HG02763 (cell line): Measurements from ENCODE around the gene PSD2.
A peak's percentile ranks its signal among the peaks of the same experiment; 100 is the strongest.

ENCODE experiments used
- ATAC-seq: cut with Tn5 transposase; IDR thresholded peaks from one replicate; pipeline ENCODE4 v1.9.1; 2021; ENCODE audit warnings: mild to moderate bottlenecking, moderate library complexity; ENCODE audit not compliant: unreplicated experiment

Gene PSD2

DNA sequence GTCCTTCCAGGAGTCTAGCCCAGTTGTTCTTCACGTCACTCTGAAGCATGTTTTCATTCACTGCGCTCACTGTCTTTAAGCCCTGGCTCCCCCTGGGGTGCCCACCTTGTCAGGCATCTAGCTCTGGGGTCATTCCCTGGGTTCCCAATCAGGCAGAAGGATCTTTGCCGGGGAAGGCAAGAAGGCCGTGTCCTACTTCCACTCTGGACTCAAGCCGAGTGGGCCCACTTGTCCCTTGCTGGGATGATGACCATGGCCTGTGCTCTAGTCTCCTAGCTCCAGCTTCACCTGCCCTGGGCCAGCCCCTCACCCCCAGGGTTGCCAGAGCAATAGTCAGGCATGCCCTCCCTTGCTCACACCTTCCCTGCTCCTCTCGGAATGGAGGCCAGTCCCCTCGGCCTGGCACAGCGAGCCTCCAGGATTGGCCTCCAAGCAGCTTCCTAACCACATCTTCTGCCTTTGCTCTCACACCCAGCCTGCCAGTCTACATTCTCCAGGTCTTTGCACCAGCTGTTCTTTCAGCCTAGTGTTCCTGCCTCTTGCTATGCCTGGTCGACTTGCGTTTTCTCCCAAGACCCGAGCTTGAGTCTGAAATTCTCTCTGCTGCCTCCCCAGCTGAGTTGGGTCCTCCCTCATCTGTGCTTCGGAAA, 32.2 kb upstream of the PSD2 start:
- no peak for ATAC-seq

- ATAC-seq = no peak
Observed at GRCh38 chr5:139763930-139764791, 31.4 kb upstream of the PSD2 start.

GRCh38 chr5:139764886-139765408, 30.7 kb upstream of the PSD2 start:
- no peak for ATAC-seq

GRCh38 chr5:139765409-139766217, 30.0 kb upstream of the PSD2 start:
- ATAC-seq = peak; percentile 67

- ATAC-seq = no peak
Observed at GRCh38 chr5:139767960-139768359, 27.6 kb upstream of the PSD2 start.

DNA sequence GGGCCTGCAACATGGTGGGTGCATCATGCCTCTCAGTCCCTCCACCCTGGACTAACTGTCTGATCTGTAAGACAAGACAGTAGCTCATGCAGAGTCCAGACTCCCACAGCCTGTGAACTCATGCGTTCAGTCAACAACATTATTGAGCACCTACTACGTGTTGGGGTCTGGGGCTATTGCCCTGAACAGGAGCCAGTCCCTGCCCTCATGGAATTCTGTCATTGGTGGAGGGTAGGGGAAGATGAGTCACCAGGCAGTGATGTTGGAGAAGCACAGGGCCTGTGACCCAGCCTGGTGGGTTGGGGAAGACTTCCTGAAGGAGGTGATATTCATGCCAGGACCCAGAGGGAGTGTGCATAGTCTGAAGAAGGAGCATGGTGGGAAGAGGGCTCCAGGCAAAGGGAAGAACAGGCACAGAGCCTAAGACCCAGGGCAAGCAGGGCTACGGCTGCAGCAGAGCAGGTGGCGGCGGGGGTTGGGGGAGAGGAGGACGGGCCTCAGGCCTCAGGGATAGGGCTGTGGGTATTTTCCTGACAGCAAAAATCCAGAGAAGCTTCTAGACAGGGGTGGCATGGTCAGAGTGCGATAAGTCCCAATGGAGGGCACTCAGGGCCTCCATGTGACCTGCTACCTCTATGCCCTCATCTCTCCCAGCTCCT, 26.7 kb upstream of the PSD2 start:
- ATAC-seq = no peak

GRCh38 chr5:139769477-139769876, 26.1 kb upstream of the PSD2 start:
- no peak for ATAC-seq

DNA sequence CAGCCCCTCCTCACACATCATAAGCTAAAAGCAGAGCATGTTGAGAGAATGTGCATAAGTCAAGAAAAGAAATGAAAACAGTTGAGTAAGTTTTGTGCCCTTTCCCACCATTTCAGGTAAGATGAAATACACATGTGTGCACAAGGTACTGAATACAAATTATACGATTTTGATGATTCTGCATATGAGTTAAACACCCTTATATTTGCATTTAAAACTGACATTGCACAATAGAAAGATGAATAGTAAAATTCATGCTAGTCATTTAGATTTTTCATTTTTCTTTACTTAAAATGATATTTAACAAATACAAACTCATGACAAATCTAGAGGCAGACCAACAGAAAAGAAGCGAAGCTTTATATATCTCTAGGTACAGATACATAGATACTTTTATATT, 24.9 kb upstream of the PSD2 start:
- no peak for ATAC-seq

- no peak for ATAC-seq
Observed at GRCh38 chr5:139772089-139772791, 23.4 kb upstream of the PSD2 start.

GRCh38 chr5:139772927-139773690, 22.5 kb upstream of the PSD2 start:
- ATAC-seq = no peak

DNA sequence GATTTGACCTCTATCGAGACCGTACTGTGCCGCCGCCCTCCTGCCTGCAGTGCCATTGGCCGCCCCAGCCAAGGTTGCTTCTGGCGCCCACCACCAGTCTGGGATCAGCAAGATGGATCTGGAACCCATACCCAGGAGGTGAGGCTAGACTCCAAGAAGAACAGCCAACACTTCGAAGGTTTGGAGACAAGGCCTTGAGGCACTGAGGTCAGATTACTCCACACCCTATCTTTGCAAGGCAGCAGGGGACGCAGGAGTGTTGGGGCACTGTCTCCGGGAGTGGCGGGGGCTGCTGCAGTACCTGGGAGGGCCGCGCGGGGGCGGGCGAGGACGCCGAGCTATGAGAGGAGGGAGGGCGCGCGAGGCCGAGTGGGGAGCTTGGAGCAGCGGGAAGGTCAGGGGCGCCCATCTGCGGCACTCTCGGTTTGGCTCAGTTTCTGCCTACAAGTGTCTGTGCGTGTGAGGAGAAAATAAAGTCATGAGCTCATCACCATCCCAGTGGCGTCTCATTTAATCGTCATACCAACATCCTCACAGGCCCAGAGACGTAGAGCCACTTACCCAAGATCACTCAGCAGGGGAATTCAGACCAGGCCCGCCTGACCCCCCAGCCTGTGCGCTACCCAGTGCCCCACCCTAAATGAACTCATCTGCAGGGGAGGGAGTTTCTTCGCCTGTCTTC, 20.5 kb upstream of the PSD2 start:
- ATAC-seq = peak; percentile 53

GRCh38 chr5:139775872-139776271, 19.7 kb upstream of the PSD2 start:
- ATAC-seq = no peak

DNA sequence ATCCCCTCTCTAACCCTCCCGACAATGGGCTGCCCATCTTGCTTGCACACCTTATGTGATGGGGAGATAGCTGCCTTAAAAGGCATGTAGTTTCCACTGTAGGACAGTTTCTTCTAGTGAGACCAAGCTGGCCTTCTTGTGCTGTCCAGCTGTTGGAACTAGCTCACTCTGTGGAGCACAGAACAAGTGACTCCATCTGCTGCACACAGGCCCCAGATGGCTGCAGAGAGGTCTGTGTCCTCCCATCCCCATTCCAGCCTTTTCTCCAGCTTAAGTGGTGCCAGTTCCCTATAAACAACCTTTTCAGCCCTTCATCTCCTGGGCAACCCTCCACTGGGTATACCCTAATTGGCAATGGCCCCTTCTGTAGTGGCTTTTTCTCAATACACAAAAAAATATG, 18.7 kb upstream of the PSD2 start:
- no peak for ATAC-seq

DNA sequence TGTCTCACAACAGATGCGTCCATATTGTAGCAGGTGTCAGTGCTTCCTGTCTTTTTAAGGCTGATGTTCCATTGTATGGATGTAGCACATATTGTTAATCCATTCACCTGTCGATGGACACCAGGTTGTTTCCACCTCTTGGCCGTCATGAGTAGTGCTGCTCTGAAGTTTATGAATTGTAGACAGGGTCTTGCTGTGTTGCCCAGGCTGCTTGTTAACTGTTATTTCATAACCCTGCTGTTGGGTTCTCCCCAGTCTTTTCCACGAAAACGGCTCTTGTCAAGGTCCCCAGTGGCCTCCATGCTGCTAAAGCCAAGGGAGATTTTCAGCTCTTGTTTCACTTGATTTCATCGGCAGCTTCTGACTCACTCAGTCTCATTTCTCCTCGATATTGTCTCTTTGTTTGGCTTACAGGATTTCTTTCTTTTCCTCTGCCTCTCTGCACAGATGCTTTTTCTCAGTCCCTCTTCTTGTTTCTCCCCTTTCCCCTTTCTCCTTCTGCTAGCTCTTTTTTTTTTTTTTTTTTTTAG, 12.1 kb upstream of the PSD2 start:
- no peak for ATAC-seq

DNA sequence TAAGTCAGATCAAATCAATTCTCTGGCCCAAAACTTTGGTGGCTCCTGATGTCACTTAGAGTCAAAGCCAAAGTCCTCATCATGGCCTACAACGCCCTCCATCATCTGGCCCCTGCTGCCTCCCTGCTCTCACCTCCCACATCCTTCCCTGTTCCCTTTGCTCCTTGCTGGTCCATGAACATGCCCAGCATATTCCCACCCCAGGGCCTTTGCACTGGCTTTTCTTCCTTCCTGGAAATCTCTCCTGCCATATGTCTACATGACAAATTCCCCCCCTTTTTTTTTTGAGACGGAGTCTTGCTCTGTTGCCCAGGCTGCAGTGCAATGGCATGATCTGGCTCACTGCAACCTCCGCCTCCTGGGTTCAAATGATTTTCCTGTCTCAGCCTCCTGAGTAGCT, 11.1 kb upstream of the PSD2 start:
- ATAC-seq = no peak

DNA sequence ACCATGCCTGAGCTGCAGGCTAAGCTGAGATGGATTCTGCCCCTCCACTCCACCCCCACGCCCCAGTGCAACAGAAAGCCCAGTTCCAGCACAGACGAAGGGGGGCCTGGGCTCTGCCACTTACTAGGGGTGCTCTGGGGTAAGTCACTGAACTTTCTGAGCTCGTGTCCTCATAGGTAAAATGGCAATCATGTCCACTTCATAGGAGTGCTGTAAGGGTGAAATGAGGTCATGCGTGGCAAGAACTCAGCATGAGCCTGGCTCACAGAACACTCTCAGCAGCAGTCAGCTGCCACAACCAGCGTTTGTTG, 8.4 kb upstream of the PSD2 start:
- ATAC-seq = no peak

- ATAC-seq = peak; percentile 73
Observed at GRCh38 chr5:139787568-139788293, 7.9 kb upstream of the PSD2 start.

GRCh38 chr5:139788294-139788910, 7.2 kb upstream of the PSD2 start:
- no peak for ATAC-seq
